Suprapubic skin (tissue), 4 donors: Measurements from ENCODE around the gene HCFC1R1.
"Not testable (repeated sequence)": the region's sequence is repeated elsewhere in the genome, so short reads cannot be mapped to it uniquely, and the experiment has no call there.

ENCODE experiments used
- CTCF ChIP-seq, 2 donors: fragments of 200-600 bp in 1 of 2; fragments of 450-650 bp in 1 of 2; sonication (generic) in 1 of 2; IDR thresholded peaks; one replicate each; pipeline ENCODE4 v1.5.1; 2016 to 2019; ENCODE audit warnings: antibody characterized with exemption in 2 of 2, mild to moderate bottlenecking in 1 of 2, moderate library complexity in 1 of 2
- EP300 ChIP-seq: sonication (generic); formaldehyde crosslinking; IDR thresholded peaks from one replicate; pipeline ENCODE4 v1.6.1; 2017; ENCODE audit warnings: antibody characterized with exemption
- POLR2A ChIP-seq, 2 donors: fragments of 450-650 bp; IDR thresholded peaks; one replicate each; pipeline ENCODE4 v1.6.1; 2017; ENCODE audit warnings: antibody characterized with exemption in 2 of 2, mild to moderate bottlenecking in 2 of 2, moderate library complexity in 2 of 2
- POLR2AphosphoS5 ChIP-seq, 3 donors: sonication (generic); formaldehyde crosslinking; IDR thresholded peaks; one replicate each; pipeline ENCODE4 v1.6.1; 2017; ENCODE audit warnings: antibody characterized with exemption in 3 of 3

DNA sequence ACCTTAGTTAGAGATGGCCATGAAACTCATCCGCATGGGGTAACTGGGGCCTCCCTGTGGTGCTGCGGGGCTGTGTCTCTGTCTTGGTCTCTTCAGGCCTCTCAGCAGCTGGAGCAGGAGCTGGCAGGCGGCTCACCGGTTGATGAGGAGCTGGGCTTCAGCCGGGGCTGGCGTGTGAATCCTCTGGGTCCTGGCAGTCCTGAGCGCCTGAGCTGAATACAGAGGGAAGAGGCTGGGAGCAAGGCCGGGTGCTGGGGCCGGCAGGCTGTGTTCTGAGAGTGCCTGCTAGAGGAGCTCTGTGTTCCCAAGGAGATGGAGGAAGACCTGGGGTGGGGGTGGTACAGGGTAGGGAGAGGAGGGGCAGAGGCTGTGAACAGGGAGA lies 32.0 kb upstream of the HCFC1R1 start:
- not testable (repeated sequence) for TF ChIP-seq POLR2AphosphoS5 (IDR thresholded peaks at IDR 0.05); CTCF (IDR thresholded peaks at IDR 0.05); POLR2A (IDR thresholded peaks at IDR 0.05); EP300
